NT2/D1 (cell line): ENCODE data around the gene TRIOBP.

ENCODE experiments used
- SUZ12 ChIP-seq: IDR thresholded peaks from 2 replicates; pipeline ENCODE4 v1.6.1; 2011; ENCODE audit not compliant: insufficient read length, insufficient read depth; ENCODE audit errors: extremely low read depth
- YY1 ChIP-seq: IDR thresholded peaks from 2 replicates; pipeline ENCODE4 v1.6.1; 2011; ENCODE audit not compliant: insufficient read length, insufficient read depth
- ZNF274 ChIP-seq: IDR thresholded peaks from 2 replicates; pipeline ENCODE4 v1.6.1; 2011; ENCODE audit warnings: mild to moderate bottlenecking, low read depth, low read length

DNA sequence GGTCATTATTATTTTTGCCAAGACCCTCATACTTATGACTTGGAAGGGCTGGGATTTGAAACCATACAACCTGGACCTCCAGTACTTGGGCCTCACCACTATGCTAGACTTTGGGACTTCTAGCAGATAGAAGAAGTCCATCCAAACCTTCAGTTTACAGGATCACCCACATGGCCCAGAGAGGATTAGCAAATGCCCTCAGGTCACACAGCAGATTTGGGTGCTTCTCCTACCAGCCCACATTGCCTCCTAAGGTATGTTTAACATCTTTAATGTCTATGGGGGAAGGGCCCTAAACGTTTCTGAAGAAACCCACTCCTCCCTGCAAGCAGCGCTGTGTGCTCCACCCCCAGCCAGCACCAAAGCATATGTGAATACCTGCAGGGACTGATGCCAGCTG, 93.4 kb downstream of the TRIOBP start:
- TF ChIP-seq SUZ12 (no peak), ZNF274 (no peak), YY1 (no peak)
